Measurements from ENCODE around the gene ITPKC.
A peak's percentile ranks its signal among the peaks of the same experiment; 100 is the strongest.

The ITPKC gene

GRCh38 chr19:40716482-40717324, at the start of gene ITPKC, which contains the start of gene COQ8B:
Gene ITPKC (plus strand): TSS chr19:40717112. CDS start chr19:40717136, 24 bp downstream.
Gene COQ8B (minus strand): TSS chr19:40716886. CDS start chr19:40714632, 2,254 bp downstream.
- peak within 1 kb of the TSS; percentile 76 for H3K4me3 ChIP-seq (ENCODE audit: low read length)
- H3K9ac ChIP-seq (ENCODE audit: low read length): peak within 1 kb of the TSS; percentile 95
- peaks cover 48% of the 10 kb centered on the region for H3K4me1 ChIP-seq (ENCODE audit: control insufficient read depth, insufficient read depth, low read length)
- no peaks in the 10 kb centered on the region for H3K27me3 ChIP-seq (ENCODE audit: control insufficient read depth, insufficient read depth, low read length)
- H3K36me3 ChIP-seq (ENCODE audit: control insufficient read depth, insufficient read depth, low read length): no peaks in the 10 kb centered on the region
- H3K9me3 ChIP-seq (ENCODE audit: control insufficient read depth, low read length): no peaks in the 10 kb centered on the region

GRCh38 chr19:40667602-40668001, 49.3 kb upstream of the ITPKC start:
- Histone ChIP-seq H3K9ac (ENCODE audit: low read length) (no peak overlapping the region), H3K36me3 (ENCODE audit: control insufficient read depth, insufficient read depth, low read length) (peaks cover 6% of the 10 kb centered on the region), H3K9me3 (ENCODE audit: control insufficient read depth, low read length) (no peaks in the 10 kb centered on the region), H3K27me3 (ENCODE audit: control insufficient read depth, insufficient read depth, low read length) (peaks cover 3% of the 10 kb centered on the region), H3K4me3 (ENCODE audit: low read length) (no peak overlapping the region), H3K4me1 (ENCODE audit: control insufficient read depth, insufficient read depth, low read length) (peaks cover 18% of the 10 kb centered on the region)

- Histone ChIP-seq H3K4me3 (ENCODE audit: low read length) (no peak overlapping the region), H3K36me3 (ENCODE audit: control insufficient read depth, insufficient read depth, low read length) (peaks cover 6% of the 10 kb centered on the region), H3K9me3 (ENCODE audit: control insufficient read depth, low read length) (no peaks in the 10 kb centered on the region), H3K9ac (ENCODE audit: low read length) (no peak overlapping the region), H3K4me1 (ENCODE audit: control insufficient read depth, insufficient read depth, low read length) (peaks cover 8% of the 10 kb centered on the region), H3K27me3 (ENCODE audit: control insufficient read depth, insufficient read depth, low read length) (no peaks in the 10 kb centered on the region)
These were observed 47.8 kb upstream of the ITPKC start for GRCh38 chr19:40668991-40669614.

GRCh38 chr19:40671404-40671803, 45.5 kb upstream of the ITPKC start:
- Histone ChIP-seq H3K9ac (ENCODE audit: low read length) (no peak overlapping the region), H3K27me3 (ENCODE audit: control insufficient read depth, insufficient read depth, low read length) (no peaks in the 10 kb centered on the region), H3K36me3 (ENCODE audit: control insufficient read depth, insufficient read depth, low read length) (peaks cover 6% of the 10 kb centered on the region), H3K4me1 (ENCODE audit: control insufficient read depth, insufficient read depth, low read length) (peaks cover 6% of the 10 kb centered on the region), H3K9me3 (ENCODE audit: control insufficient read depth, low read length) (no peaks in the 10 kb centered on the region), H3K4me3 (ENCODE audit: low read length) (no peak overlapping the region)

GRCh38 chr19:40672038-40672437, 44.9 kb upstream of the ITPKC start:
- H3K27me3 ChIP-seq (ENCODE audit: control insufficient read depth, insufficient read depth, low read length): no peaks in the 10 kb centered on the region
- H3K36me3 ChIP-seq (ENCODE audit: control insufficient read depth, insufficient read depth, low read length): peaks cover 6% of the 10 kb centered on the region
- H3K9me3 ChIP-seq (ENCODE audit: control insufficient read depth, low read length): no peaks in the 10 kb centered on the region
- H3K9ac ChIP-seq (ENCODE audit: low read length): no peak overlapping the region
- no peaks in the 10 kb centered on the region for H3K4me1 ChIP-seq (ENCODE audit: control insufficient read depth, insufficient read depth, low read length)
- H3K4me3 ChIP-seq (ENCODE audit: low read length): no peak overlapping the region

GRCh38 chr19:40672573-40673299, 44.2 kb upstream of the ITPKC start:
- no peaks in the 10 kb centered on the region for H3K27me3 ChIP-seq (ENCODE audit: control insufficient read depth, insufficient read depth, low read length)
- H3K36me3 ChIP-seq (ENCODE audit: control insufficient read depth, insufficient read depth, low read length): peaks cover 6% of the 10 kb centered on the region

GRCh38 chr19:40673397-40673796, 43.5 kb upstream of the ITPKC start:
- Histone ChIP-seq H3K4me1 (ENCODE audit: control insufficient read depth, insufficient read depth, low read length) (no peaks in the 10 kb centered on the region), H3K27me3 (ENCODE audit: control insufficient read depth, insufficient read depth, low read length) (no peaks in the 10 kb centered on the region), H3K36me3 (ENCODE audit: control insufficient read depth, insufficient read depth, low read length) (peaks cover 6% of the 10 kb centered on the region), H3K9me3 (ENCODE audit: control insufficient read depth, low read length) (no peaks in the 10 kb centered on the region), H3K4me3 (ENCODE audit: low read length) (no peak overlapping the region), H3K9ac (ENCODE audit: low read length) (no peak overlapping the region)

More at GRCh38 chr19:40672573-40673299, 44.2 kb upstream of the ITPKC start:
- Histone ChIP-seq H3K9me3 (ENCODE audit: control insufficient read depth, low read length) (no peaks in the 10 kb centered on the region), H3K4me3 (ENCODE audit: low read length) (no peak overlapping the region), H3K4me1 (ENCODE audit: control insufficient read depth, insufficient read depth, low read length) (no peaks in the 10 kb centered on the region), H3K9ac (ENCODE audit: low read length) (no peak overlapping the region)

- no peak overlapping the region for H3K4me3 ChIP-seq (ENCODE audit: low read length)
- no peaks in the 10 kb centered on the region for H3K27me3 ChIP-seq (ENCODE audit: control insufficient read depth, insufficient read depth, low read length)
- H3K9ac ChIP-seq (ENCODE audit: low read length): no peak overlapping the region
- H3K36me3 ChIP-seq (ENCODE audit: control insufficient read depth, insufficient read depth, low read length): peaks cover 6% of the 10 kb centered on the region
- H3K4me1 ChIP-seq (ENCODE audit: control insufficient read depth, insufficient read depth, low read length): no peaks in the 10 kb centered on the region
- no peaks in the 10 kb centered on the region for H3K9me3 ChIP-seq (ENCODE audit: control insufficient read depth, low read length)
These were observed 42.6 kb upstream of the ITPKC start for GRCh38 chr19:40674291-40674690.

- Histone ChIP-seq H3K4me1 (ENCODE audit: control insufficient read depth, insufficient read depth, low read length) (no peaks in the 10 kb centered on the region), H3K9ac (ENCODE audit: low read length) (no peak overlapping the region), H3K27me3 (ENCODE audit: control insufficient read depth, insufficient read depth, low read length) (no peaks in the 10 kb centered on the region), H3K36me3 (ENCODE audit: control insufficient read depth, insufficient read depth, low read length) (no peaks in the 10 kb centered on the region), H3K9me3 (ENCODE audit: control insufficient read depth, low read length) (no peaks in the 10 kb centered on the region), H3K4me3 (ENCODE audit: low read length) (no peak overlapping the region)
These were observed 39.8 kb upstream of the ITPKC start for GRCh38 chr19:40677156-40677555.

- no peaks in the 10 kb centered on the region for H3K36me3 ChIP-seq (ENCODE audit: control insufficient read depth, insufficient read depth, low read length)
- no peaks in the 10 kb centered on the region for H3K9me3 ChIP-seq (ENCODE audit: control insufficient read depth, low read length)
- no peak overlapping the region for H3K4me3 ChIP-seq (ENCODE audit: low read length)
- peaks cover 4% of the 10 kb centered on the region for H3K4me1 ChIP-seq (ENCODE audit: control insufficient read depth, insufficient read depth, low read length)
- no peak overlapping the region for H3K9ac ChIP-seq (ENCODE audit: low read length)
- H3K27me3 ChIP-seq (ENCODE audit: control insufficient read depth, insufficient read depth, low read length): no peaks in the 10 kb centered on the region
These were observed 35.9 kb upstream of the ITPKC start for GRCh38 chr19:40681039-40681438.

GRCh38 chr19:40682431-40682964, 34.4 kb upstream of the ITPKC start:
- H3K36me3 ChIP-seq (ENCODE audit: control insufficient read depth, insufficient read depth, low read length): no peaks in the 10 kb centered on the region
- no peaks in the 10 kb centered on the region for H3K9me3 ChIP-seq (ENCODE audit: control insufficient read depth, low read length)
- H3K4me3 ChIP-seq (ENCODE audit: low read length): no peak overlapping the region
- H3K27me3 ChIP-seq (ENCODE audit: control insufficient read depth, insufficient read depth, low read length): no peaks in the 10 kb centered on the region
- peaks cover 11% of the 10 kb centered on the region for H3K4me1 ChIP-seq (ENCODE audit: control insufficient read depth, insufficient read depth, low read length)
- H3K9ac ChIP-seq (ENCODE audit: low read length): no peak overlapping the region
